COR-L47 (cell line): Measurements from ENCODE around the gene NTF3.

Experiments
- DNase-seq: peaks from one replicate; lab custom pipeline; 2025; lab: John Stamatoyannopoulos, UW

NTF3 gene

DNA sequence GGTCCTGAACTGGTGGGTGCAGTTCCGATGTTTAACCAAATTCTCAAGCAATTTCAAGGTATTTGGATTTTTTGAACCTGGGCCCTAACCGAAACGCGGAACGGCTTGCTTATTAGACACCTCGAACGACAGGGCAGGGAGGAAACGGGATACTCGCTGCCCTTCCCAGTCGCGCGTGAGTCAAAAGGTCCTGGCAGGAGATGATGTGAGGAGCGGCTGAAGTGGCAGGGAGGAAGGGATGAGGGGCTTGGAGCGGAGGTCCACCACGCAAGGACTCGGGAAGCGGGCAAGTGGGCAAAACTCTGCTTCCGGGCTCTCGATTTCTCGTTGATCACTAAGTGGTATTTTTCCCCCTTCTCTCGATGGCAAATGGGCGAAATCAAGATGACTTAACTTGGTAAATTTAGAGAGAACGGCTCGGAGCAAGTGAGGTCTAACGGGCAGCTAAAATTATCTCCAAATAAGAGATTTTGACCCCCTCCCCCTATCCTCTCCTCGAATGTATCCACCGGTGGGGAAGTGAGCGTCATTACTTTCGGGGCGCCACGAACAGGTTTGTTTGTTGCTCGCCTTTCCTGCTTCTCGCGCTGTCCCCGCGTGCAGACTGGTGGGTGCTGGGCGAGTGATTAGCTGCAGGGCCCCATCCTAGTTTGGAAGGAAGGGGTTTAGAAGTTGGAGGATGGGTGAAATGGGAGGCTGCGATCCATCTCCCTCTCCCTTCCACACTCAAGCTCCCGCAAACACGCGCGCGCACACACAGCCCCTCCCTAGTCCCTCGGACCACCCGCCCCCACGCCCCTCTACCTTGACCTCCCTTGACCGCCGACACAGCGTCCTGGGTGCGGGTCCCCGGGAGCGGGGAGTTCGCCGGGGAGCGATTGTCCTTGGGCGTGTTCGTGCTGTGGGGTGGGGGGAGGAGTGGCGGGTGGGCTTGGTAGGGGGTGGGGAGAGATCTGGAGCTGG, 986 bp upstream of the NTF3 start:
- no peak for DNase-seq

DNA sequence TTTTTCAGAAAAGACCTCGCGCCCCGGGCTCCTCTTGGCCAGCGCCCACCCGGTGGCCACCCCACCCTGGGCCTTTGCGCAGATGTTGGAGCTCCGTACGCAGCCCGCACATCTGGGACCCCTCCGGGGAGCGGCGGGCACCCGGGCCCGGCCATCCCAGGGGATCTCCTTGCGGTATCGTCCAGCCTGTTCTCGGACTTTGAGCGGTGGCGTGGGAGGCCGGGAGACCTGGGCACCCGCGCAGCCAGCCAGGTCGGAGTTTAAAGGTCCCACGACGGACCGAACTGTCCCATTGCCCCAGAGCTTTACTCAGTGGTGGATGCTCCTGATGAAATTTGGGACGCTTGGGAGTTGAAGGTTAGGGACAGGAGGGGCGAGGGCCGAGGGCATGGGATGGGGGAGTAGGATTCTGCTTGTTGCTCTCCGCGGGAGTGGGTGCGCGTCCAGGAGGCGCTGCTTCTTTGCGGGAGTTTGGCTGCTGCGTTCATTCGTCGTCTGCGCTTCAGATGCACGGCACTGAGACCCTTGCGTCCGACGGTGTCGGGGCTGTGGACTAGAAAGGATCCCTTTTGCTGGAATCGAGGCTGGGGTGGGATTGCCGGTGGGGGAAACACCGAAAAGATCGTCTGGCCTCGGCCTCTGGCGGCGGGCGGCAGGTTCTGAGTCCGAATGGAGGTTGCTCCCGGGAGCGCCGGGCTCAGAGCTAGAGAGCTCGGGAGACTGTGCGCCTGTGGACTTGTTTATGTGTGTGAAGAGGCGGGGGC, 1.4 kb downstream of the NTF3 start:
- no peak for DNase-seq

DNA sequence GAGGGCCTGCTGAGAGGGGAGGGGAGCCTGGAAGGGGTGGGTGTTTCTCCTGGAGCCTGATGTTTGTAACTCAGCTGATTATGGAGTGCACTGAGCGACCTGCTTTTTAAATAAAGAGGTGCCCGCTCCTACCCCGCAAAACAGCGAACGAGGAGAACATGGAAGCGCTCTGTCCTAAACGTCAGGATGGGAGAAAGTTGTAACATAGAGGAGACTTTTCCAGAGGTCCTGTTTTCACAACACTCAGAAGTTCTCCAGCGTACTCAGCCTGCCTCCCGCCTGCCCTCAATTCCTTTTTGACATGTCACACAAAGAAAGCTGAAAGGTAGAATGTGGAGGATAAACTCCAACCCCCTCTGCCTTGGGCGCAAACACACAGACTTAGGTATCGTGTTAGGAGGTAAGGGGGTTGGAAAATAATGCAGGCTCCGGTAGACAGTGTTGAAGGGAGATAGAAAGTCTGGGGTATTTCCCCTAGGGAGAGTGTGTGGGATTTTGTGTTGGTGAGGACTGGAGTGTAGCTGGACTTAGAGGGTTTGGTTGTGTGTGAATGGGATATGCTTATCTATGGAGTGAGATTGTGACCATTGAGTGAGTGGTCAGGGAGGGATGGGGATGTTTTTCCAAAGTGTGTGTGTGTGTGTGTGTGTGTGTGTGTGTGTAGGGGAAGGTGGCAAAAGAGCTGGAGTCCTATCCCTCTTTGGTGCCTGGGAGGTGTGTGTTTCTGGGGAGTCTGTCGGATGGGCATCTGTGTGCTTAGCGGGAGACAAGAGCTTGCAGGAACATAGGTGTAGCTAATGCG, 2.1 kb downstream of the NTF3 start:
- DNase-seq, result no peak

DNA sequence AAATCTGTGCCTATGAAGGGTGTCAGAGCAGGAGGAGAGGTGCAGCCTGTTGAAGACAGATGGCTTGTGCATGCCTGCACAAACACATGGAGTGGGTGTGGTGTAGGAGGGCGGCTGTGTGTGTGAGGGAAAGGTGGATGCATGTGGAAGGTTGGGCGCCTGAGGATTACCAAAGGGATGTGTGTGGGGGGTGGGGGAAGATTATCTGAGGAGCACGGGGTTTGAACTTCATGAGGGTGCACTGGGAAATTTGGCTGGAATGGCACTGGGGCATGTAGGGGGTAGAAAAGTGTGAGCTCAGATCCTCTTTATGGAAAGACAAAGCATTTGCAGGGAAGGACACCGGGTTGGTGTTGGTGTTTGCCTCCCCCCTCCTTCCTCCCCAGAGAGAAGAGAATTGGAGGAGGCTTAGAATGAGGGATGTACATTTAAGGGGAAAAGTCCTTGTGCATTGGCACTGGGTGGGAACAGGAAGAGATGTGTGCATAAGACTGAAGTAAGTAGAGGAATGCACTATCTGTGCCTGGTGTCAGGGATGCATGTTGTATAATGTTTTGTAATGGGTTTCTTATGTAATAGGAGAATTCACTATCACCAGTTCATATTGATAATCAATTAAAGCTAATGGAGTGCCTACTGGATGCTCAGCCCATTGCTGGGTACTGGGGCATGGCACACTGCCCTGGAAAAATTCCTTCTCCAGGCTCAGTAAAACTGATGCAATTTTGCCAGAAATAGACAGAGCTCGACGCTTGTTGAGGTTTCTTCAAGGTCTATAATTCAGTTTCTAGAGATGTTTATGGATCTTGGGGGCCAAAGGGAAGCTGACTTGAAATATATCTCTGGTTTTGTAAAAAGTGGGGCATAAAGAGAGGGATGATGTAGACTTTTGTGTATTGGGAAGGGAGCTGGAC, 3.0 kb downstream of the NTF3 start:
- DNase-seq, result no peak

DNA sequence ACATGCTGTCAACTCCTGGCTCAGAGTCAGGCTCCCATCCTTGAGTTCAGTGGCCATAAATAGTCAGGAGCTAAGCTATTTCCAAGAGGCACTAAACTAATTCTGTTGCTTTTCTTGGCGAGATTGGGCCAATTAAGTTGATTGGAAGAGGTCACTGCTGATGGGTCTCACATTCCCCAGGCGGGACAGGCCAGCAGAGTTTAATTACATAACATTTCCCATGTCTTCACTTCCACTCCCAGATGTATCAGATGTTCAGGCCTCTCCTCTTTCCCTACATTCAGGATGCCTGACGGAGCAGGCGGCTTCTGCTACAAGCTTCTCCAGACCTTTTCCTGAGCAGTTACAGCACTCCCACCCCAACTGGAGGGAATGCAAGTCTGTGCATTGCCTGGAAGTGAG, 5.3 kb downstream of the NTF3 start:
- DNase-seq, result no peak

DNA sequence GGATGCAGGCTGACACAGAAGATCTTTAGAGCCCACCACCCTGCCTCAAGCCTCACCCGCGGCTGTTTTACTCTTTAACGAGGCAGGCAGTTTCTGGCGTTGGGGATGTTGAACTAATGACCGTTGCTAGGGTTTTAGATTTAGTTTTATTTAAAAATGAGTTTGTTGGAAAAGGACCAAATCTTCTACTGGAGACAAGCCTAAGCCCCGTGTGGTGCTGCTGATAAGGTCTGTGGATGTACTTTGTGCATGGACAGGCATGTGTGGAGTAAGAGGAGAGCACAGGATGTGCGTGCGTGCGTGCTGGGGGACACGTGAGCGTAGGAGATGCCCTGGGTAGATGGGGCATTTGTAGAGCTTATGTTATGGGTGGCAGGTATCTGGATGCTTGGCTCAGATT, 5.7 kb downstream of the NTF3 start:
- no peak for DNase-seq

DNA sequence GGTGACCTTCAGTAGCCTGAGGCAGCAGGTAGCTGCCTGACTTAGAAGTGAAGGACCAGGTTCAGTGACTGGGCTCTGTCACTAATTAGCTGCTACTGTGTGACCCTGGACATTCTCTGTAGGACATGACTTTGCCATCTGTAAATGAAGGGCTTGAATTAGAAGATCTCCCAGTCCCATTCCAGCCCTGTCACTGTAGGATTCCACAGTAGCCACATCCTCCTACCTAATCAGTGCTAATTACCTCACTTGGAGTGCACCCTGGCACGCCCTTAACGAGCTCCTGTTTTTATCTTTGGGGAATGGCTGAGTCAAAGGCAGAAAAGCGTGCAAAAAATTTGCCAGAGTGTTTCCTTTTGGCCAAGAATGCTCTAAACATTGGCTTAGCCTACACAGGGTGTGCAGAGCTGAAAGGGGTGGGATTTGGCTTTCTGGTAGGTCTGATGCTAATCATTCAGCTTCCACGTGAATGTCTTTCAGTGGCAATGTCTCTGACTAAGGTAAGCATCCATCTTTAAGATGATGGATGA, 6.8 kb downstream of the NTF3 start:
- DNase-seq, result no peak

DNA sequence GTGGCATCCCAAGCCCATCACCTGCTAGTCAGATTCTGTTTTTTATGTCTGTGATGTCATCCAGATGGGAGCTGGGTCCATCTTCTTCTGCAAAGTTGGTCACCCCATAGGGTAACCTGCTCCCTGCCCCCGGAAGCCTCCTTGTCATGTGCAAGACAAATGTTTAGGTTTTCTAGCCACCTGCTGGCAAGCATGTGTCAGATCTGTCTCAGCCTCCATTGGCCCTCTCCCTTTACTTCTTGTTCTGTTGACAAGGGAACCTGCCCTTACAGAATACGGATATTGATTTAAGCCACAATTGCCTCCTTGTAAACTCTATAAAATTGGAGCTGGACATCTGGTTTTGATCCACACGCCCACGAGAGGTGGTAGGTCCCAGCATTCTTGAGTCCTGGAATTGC, 7.5 kb downstream of the NTF3 start:
- no peak for DNase-seq

DNA sequence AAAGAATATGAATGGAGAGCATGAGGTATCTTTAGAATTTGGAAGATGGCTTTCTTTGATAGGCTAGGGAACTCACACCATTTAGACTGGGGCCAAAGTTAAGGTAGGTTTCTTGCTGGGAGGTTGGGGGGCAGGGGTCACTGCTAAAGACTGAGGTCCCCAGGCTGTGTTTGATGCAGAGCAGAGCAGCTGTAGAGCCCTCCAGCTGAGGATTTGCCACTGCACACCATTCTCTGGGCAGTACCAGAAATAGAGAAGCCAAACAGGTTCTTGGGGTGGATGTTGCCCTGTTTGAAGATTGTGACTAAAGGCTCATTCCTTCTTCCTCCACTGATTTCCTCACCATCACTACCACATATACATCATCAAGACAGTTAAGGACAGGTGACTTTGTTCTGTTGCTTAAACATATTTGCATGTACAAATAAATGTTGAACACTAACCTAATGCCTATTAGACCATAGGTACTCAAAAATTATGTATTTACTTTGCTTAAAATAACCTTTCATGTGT, 7.9 kb downstream of the NTF3 start:
- no peak for DNase-seq

DNA sequence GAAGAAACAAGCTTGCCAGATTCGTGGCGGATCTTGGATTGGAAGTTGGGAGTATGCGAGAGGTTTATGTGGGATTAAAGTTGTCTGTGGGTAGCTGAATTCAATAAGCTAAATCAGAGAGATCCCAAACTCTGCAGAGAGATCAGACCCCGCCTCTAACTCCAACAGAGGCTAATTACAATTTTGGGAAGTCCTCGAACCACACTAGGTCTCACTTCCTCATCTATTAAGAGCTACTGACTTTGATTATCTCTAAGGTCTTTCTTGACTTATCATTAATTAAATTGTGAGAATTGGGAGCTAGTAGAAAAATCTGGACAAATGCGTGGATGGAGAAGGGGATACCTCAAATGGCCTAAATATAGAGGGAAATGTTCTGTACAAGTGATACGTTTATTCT, 9.1 kb downstream of the NTF3 start:
- DNase-seq, result no peak

DNA sequence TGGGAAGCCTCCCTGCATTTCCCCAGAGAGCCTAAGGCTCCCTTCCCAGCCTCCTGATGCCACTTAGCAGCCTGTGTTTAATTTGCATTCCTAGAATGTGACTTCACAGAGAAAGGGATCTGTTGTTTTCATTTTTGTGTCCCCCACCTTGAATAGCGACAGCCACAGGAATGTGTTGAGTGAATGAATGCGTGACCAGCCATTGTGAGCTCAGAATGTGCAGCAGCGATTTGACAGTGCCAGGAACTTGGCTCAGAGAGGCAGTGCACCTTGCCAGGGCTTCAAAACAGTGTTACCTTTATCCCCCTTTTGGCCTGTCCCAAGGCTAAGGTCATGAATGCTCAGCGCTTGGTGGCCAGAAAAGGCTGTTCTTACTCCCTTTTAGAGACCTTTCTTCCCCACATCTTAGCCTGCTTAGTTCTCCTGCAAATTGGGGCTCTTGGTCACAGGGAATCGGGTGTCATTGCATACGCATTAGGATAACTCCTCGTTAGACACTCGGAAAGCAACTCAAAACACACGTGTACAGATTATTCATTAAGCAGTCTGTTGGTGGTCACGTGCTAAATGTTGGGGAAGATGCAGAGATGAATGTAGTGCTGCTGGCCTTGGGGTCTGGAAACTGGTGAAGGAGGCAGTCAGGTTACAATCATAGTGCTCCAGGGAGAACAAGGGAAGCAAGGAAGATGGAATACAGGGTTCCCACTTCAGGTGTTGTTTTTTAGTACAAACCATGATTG, 9.8 kb downstream of the NTF3 start:
- no peak for DNase-seq

DNA sequence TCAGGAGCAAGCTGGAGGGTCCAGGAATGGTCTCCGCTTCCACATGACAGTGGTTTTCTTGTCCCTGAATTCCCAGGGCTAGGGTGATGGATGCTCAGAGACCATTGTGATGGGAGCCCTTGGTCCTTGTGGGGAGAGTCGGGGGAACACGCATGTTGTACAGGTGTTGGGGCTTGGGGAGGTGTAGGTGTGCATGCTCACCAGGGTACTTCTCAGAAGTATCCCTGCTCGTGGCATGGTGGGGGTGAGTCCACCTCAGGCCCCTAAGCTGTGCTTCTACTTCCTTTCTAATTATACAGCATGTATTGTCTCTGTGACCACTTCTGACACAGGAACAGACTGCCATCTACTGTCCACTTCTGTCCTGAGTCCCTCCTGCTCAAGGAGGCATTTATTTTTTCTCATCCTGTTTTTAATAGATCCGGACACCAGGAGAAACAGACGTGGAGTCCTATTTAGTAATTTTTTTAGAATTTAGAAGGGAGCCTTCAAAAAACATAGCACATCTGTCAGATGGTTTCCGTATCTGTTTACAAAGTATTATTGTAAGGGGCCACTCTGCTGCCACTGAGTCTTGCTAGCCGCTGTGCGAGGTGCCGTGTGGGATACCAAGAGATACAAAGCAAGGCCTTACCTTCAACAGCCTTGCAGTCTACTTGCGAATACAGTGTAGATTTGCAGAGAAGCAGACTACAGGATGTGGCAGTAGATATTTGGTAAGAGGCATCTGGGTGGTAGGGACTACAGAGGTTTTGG, 10.5 kb downstream of the NTF3 start:
- DNase-seq, result no peak

DNA sequence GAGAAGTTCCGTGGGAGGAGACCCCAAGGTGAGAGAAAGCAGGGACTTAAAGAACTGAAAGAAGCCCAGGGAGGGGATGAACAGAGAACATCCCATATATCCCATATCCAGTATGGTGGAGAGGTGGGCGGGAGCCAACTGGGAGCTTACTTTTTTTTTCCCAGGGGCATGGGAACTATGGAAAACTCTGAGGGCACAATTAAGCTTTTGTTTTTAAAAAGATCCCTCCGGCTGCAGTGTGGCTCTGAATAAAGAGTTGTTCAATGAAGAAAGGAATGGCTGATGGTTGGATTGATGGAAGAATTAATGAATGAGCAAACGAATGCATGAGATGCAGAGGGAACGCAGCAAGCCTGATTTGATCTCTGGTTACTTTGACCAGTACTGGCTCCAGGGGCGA, 12.6 kb downstream of the NTF3 start:
- DNase-seq, result no peak

DNA sequence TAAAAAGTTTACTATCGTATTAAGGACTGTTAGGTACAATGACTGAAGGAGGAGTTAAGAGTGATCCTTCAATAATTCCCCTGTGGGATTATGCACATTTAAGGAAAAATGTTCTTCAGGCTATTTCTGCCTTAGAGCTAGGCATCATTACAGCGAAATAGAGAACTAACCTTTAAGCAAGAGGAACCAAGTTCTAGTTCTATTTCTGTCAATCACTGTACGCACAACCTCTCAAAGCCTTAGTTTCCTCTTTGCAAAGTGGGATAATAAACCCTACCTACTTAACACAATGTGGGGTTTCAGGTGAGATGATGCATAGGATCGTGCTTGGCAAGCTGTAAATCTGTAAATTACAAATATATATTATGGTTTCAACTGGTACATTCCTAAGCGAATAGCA, 15.4 kb downstream of the NTF3 start:
- DNase-seq, result no peak

DNA sequence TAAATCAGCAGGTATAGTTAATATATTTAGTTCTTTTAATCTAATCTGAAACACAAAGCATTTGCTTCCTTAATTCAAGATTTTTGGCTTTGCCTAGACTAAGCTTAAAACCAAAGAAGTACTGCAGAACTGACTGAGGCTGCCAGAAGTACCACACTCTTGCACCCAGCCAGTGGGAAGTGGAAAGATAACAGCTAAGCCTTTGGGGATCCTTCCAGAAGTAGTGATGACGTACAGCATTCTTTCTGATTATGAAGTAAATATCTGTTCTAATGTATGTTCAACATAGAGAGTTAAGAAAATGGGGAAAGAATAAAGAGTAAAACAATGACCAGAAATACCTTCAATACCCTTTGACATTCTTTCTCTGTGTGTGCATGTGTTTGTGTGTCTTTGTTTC, 19.3 kb downstream of the NTF3 start:
- no peak for DNase-seq

DNA sequence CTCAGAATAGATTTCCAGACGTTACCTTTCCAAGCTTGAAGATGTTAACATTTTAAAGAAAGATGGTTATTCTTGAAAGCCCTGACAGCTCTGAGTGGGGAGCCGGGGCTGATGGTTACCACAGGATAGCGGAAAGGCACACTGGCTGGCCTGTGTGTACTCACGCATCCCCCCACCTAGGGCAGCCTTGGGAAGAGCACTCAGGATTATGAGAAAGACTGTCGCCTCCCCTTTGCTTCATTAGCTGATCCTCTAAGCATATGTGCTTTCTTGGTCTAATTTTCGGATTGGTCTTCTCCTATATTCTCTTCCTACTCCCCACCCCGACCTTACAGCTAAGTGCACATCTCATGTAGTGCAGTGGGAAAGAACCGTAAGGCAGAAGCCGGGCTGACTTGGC, 20.7 kb downstream of the NTF3 start:
- no peak for DNase-seq

DNA sequence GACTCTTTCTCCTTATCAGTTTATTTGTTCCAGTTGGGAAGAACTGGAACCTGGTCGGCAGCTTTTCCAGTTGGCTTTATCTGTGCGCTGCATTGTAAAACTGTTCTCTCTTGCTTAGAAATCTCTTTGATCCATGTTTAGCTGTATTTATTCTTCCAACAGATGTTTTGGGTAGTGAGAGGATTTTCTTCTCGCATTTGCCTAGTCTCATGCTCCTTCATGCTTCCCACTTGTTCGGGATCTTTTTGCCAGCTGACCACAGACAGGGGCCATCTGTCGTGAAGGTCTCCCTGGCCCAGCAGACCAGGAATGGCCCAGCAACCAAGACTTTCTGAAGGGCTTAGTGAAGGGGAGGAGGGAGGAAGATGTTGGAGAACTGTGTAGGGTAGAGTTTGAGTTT, 21.6 kb downstream of the NTF3 start:
- no peak for DNase-seq

DNA sequence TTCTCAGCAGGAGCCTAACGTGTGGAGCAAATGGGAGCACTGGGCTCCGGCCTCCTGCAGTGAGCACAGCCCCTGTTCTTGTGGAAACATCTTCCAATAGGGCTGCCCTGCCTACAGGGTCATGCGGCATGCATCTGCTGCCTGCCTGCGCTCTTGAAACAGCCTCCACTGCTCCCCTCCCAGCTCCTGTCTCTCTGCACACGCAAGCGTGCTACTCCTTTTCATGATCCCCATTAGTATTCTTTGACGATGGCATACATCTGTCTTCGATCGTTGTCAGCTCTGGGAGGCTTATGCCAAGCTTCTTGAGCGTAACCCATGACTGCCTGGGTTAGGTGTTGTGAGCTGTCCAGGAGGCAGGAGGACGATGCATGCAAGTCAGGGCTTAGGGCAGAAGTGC, 23.1 kb downstream of the NTF3 start:
- no peak for DNase-seq

DNA sequence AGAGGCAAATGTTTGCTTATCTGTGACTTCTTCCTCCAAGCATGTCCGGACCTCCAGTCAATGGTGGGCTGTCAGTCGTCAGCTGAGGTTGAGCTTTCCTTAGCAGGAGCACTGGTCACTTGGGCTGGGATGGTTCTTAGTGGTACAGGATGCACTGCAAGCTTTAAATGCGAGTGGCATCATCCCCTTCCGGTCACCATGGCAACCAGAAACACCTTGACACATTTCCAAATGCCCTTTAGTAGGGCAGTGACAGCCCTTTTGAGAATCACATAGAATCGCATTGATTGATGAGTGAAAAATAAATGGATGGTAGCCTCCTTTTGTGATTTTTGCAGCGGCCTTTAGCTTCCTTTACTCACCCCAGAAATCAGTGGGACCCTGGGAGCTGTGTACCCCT, 24.1 kb downstream of the NTF3 start:
- no peak for DNase-seq

DNA sequence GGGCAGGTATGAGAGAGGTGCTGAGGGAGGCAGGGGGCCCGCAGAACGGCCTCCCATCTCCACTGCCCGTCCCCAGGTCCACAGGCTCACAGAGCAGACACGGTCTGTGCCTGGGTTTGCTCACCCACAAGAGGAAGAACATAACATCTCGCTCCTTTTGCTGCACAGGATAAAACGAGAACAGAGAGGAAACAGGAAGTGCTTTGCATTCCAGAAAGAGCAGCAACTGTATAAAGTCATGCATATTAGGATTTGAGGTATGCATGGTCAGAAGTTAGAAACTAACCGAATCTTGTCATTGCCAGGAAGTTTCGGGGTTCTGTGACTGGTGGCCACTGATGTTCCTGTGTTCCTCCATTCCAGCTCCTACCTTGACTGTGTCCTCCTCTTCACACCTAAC, 25.0 kb downstream of the NTF3 start:
- no peak for DNase-seq
